Fibroblast of skin of scalp (primary cell): ENCODE data around the gene RETSAT.

Source experiments
- DNase-seq: peaks from one replicate; pipeline ENCODE4 v3.0.0-alpha.2; 2013

Gene RETSAT

DNA sequence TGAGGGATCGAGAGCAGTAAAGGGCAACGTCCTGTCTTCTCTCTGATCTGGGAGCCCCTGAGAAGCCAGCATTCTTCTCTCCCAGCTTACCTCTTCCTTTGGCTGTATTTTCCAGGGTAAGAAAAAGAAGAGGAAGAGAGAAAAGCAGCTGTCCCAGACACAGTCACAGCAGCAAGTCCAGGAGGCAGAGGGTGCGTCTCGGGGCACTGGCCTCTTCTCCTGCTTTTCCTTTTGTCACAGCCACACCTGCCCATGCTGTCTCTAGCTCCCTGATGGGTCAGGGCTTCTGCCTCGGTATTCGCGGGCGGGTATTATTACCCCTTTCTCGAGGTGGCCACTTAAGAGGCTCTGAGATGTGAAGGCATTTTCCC is 46.8 kb downstream of the RETSAT start:
- DNase-seq, result no peak

DNA sequence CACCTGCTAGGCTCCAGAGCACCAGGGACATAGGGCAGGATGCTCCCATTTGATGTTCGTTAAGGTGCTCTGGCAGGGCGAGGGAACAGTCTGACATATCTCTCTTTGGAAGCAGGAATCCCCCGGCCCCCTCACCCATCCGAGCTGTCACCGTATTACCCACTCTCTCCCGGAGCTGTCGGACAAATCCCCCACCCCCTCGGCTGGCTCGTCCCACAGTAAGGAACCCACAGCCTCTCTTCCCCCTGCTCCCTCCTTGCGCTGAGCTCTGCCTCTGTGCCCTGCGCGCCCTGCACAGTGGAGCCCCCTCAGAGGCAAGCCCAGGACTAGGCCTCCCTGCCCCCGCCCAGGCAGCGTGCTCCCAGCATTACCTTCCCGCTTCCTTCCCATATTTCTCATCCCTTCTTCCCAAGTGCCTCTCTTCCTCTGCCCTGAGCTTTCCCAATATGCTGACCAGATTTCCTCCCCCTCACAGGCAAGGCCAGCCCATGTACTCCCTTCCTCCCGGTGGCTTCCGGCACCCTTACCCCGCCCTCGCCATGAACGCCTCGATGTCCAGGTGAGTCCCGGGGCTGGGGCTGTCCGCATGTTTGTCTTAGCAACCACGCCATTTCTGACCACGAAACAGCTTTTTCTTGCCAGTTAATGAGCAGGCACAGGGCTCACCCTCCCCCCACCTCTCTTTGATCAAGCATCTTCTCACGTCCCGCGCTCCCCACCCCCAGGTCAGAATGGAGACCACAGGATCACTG is 50.4 kb downstream of the RETSAT start:
- DNase-seq, result no peak

DNA sequence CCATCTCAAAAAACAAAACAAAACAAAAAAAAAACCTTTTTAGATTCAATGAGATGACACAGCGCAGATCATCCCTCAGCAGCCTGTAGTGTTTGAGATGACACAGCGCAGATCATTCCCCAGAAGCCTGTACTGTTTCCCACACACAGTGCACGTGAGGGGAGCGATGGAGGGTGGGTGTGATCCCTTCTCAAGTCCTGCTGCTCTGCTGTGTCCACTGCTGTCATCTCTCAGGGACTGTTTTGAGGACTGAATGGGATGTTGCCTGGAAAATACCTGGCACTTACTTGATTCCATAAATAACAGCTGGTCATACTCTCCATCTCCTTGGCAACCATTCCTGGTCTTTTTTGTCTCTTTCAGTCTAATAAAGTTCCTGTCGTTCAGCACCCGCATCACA is 52.2 kb downstream of the RETSAT start:
- no peak for DNase-seq
